ENCODE data around the gene GFOD1.

The GFOD1 gene

GRCh38 chr6:13425943-13426931 lies 61.2 kb downstream of the GFOD1 start:
- no peak overlapping the region for H3K4me2 ChIP-seq (ENCODE audit: insufficient read depth, low read length, poor library complexity, severe bottlenecking)
- H3K4me3 ChIP-seq (ENCODE audit: low read length in 2 of 2): no peak overlapping the region
- H3K9ac ChIP-seq (ENCODE audit: low read depth, low read length, poor library complexity): peak overlapping the region; percentile 26
- no peaks in the 10 kb centered on the region for H3K9me3 ChIP-seq (replicated peaks in 1 of 2; ENCODE audit: control insufficient read depth in 2 of 2, insufficient read depth in 1 of 2, low read depth in 1 of 2, low read length in 2 of 2)
- no peaks in the 10 kb centered on the region for H3K36me3 ChIP-seq (replicated peaks in 1 of 2; ENCODE audit: control insufficient read depth in 2 of 2, insufficient read depth in 2 of 2, low read length in 2 of 2)
- H2BK120ac ChIP-seq (ENCODE audit: low read depth, low read length): no peak overlapping the region
- no peak overlapping the region for H2AFZ ChIP-seq (ENCODE audit: low read length)
- WGBS, 2 donors (ENCODE audit: extremely low coverage in 2 of 2, insufficient read length in 2 of 2, insufficient replicate concordance in 1 of 2): no CpG with 5 or more reads among the region's 22 CpGs
- DNase-seq (ENCODE audit: low spot score): no peak
- peak overlapping the region; percentile 52 for H2BK12ac ChIP-seq (ENCODE audit: low read length)
- no peak overlapping the region for H2BK5ac ChIP-seq (ENCODE audit: low read length)
- no peak overlapping the region for H3K23ac ChIP-seq (ENCODE audit: low read depth, low read length, poor library complexity)
- H2BK15ac ChIP-seq (ENCODE audit: low read length): peak overlapping the region; percentile 39
- H4K91ac ChIP-seq (ENCODE audit: low read depth, low read length, poor library complexity): no peak overlapping the region
- H3K18ac ChIP-seq (ENCODE audit: low read length): peak overlapping the region; percentile 73
- H3K79me1 ChIP-seq (ENCODE audit: low read depth, low read length): no peaks in the 10 kb centered on the region
- no peak overlapping the region for H3K4ac ChIP-seq (ENCODE audit: low read length)
- no peak overlapping the region for H3K27ac ChIP-seq (replicated peaks; ENCODE audit: low read length)
- H3K14ac ChIP-seq (ENCODE audit: low read length): no peak overlapping the region
- H3K27me3 ChIP-seq (ENCODE audit: control insufficient read depth in 3 of 3, insufficient read depth in 3 of 3, low read depth in 1 of 3, low read length in 3 of 3): no peaks in the 10 kb centered on the region
- H3K4me1 ChIP-seq (ENCODE audit: control insufficient read depth in 2 of 2, insufficient read depth in 1 of 2, low read depth in 1 of 2, low read length in 2 of 2): peaks cover 31 to 32% of the 10 kb centered on the region in 2 donors
- H2AK5ac ChIP-seq (ENCODE audit: low read depth, low read length): peak overlapping the region; percentile 38
- no peak overlapping the region for H4K8ac ChIP-seq (ENCODE audit: low read depth, low read length)

- peaks cover 32 to 33% of the 10 kb centered on the region in 2 donors for H3K4me1 ChIP-seq (ENCODE audit: control insufficient read depth in 2 of 2, insufficient read depth in 1 of 2, low read depth in 1 of 2, low read length in 2 of 2)
- DNase-seq (ENCODE audit: low spot score): no peak
- H3K23ac ChIP-seq (ENCODE audit: low read depth, low read length, poor library complexity): no peak overlapping the region
- no peak overlapping the region for H2BK12ac ChIP-seq (ENCODE audit: low read length)
- no peak overlapping the region for H3K14ac ChIP-seq (ENCODE audit: low read length)
- H3K27ac ChIP-seq (replicated peaks; ENCODE audit: low read length): no peak overlapping the region
- H3K4ac ChIP-seq (ENCODE audit: low read length): no peak overlapping the region
- no peak overlapping the region for H4K8ac ChIP-seq (ENCODE audit: low read depth, low read length)
- no peak overlapping the region for H2AFZ ChIP-seq (ENCODE audit: low read length)
- H3K4me2 ChIP-seq (ENCODE audit: insufficient read depth, low read length, poor library complexity, severe bottlenecking): no peak overlapping the region
- H3K9ac ChIP-seq (ENCODE audit: low read depth, low read length, poor library complexity): no peak overlapping the region
- no peak overlapping the region for H2BK5ac ChIP-seq (ENCODE audit: low read length)
- no peaks in the 10 kb centered on the region for H3K36me3 ChIP-seq (replicated peaks in 1 of 2; ENCODE audit: control insufficient read depth in 2 of 2, insufficient read depth in 2 of 2, low read length in 2 of 2)
- no peak overlapping the region for H3K18ac ChIP-seq (ENCODE audit: low read length)
- no CpG with 5 or more reads among the region's 3 CpGs for WGBS, 2 donors (ENCODE audit: extremely low coverage in 2 of 2, insufficient read length in 2 of 2, insufficient replicate concordance in 1 of 2)
- no peak overlapping the region for H3K4me3 ChIP-seq (ENCODE audit: low read length in 2 of 2)
- no peak overlapping the region for H2BK15ac ChIP-seq (ENCODE audit: low read length)
- H2BK120ac ChIP-seq (ENCODE audit: low read depth, low read length): no peak overlapping the region
- no peaks in the 10 kb centered on the region for H3K79me1 ChIP-seq (ENCODE audit: low read depth, low read length)
- no peaks in the 10 kb centered on the region for H3K27me3 ChIP-seq (ENCODE audit: control insufficient read depth in 3 of 3, insufficient read depth in 3 of 3, low read depth in 1 of 3, low read length in 3 of 3)
- no peak overlapping the region for H2AK5ac ChIP-seq (ENCODE audit: low read depth, low read length)
- no peaks in the 10 kb centered on the region for H3K9me3 ChIP-seq (replicated peaks in 1 of 2; ENCODE audit: control insufficient read depth in 2 of 2, insufficient read depth in 1 of 2, low read depth in 1 of 2, low read length in 2 of 2)
- H4K91ac ChIP-seq (ENCODE audit: low read depth, low read length, poor library complexity): no peak overlapping the region
Measured at GRCh38 chr6:13425270-13425873, 62.0 kb downstream of the GFOD1 start.

- no peak for DNase-seq (ENCODE audit: low spot score)
- Histone ChIP-seq H4K8ac (ENCODE audit: low read depth, low read length) (no peak overlapping the region), H3K79me1 (ENCODE audit: low read depth, low read length) (no peaks in the 10 kb centered on the region), H3K27ac (replicated peaks; ENCODE audit: low read length) (peak overlapping the region; percentile 67), H3K9ac (ENCODE audit: low read depth, low read length, poor library complexity) (no peak overlapping the region), H4K91ac (ENCODE audit: low read depth, low read length, poor library complexity) (peak overlapping the region; percentile 66), H3K4me2 (ENCODE audit: insufficient read depth, low read length, poor library complexity, severe bottlenecking) (no peak overlapping the region), H3K14ac (ENCODE audit: low read length) (no peak overlapping the region), H3K27me3 (ENCODE audit: control insufficient read depth in 3 of 3, insufficient read depth in 3 of 3, low read depth in 1 of 3, low read length in 3 of 3) (no peaks in the 10 kb centered on the region), H2AFZ (ENCODE audit: low read length) (peak overlapping the region; percentile 88), H2BK5ac (ENCODE audit: low read length) (no peak overlapping the region), H3K4me1 (ENCODE audit: control insufficient read depth in 2 of 2, insufficient read depth in 1 of 2, low read depth in 1 of 2, low read length in 2 of 2) (peaks cover 24 to 25% of the 10 kb centered on the region in 2 donors), H2BK120ac (ENCODE audit: low read depth, low read length) (no peak overlapping the region), H2AK5ac (ENCODE audit: low read depth, low read length) (peak overlapping the region; percentile 48), H3K23ac (ENCODE audit: low read depth, low read length, poor library complexity) (no peak overlapping the region), H2BK12ac (ENCODE audit: low read length) (peak overlapping the region; percentile 78), H3K9me3 (replicated peaks in 1 of 2; ENCODE audit: control insufficient read depth in 2 of 2, insufficient read depth in 1 of 2, low read depth in 1 of 2, low read length in 2 of 2) (no peaks in the 10 kb centered on the region), H2BK15ac (ENCODE audit: low read length) (peak overlapping the region; percentile 84), H3K4ac (ENCODE audit: low read length) (no peak overlapping the region), H3K4me3 (ENCODE audit: low read length in 2 of 2) (no peak overlapping the region), H3K36me3 (replicated peaks in 1 of 2; ENCODE audit: control insufficient read depth in 2 of 2, insufficient read depth in 2 of 2, low read length in 2 of 2) (no peaks in the 10 kb centered on the region), H3K18ac (ENCODE audit: low read length) (peak overlapping the region; percentile 76)
- WGBS, 2 donors (ENCODE audit: extremely low coverage in 2 of 2, insufficient read length in 2 of 2, insufficient replicate concordance in 1 of 2): no CpG with 5 or more reads among the region's 6 CpGs
Measured at GRCh38 chr6:13423252-13423651, 64.1 kb downstream of the GFOD1 start.

GRCh38 chr6:13422681-13423221 lies 64.6 kb downstream of the GFOD1 start:
- H2AK5ac ChIP-seq (ENCODE audit: low read depth, low read length): no peak overlapping the region
- no peaks in the 10 kb centered on the region for H3K9me3 ChIP-seq (replicated peaks in 1 of 2; ENCODE audit: control insufficient read depth in 2 of 2, insufficient read depth in 1 of 2, low read depth in 1 of 2, low read length in 2 of 2)
- H2AFZ ChIP-seq (ENCODE audit: low read length): peak overlapping the region; percentile 88
- no peaks in the 10 kb centered on the region for H3K36me3 ChIP-seq (replicated peaks in 1 of 2; ENCODE audit: control insufficient read depth in 2 of 2, insufficient read depth in 2 of 2, low read length in 2 of 2)
- no peak overlapping the region for H2BK15ac ChIP-seq (ENCODE audit: low read length)
- H3K18ac ChIP-seq (ENCODE audit: low read length): no peak overlapping the region
- no peak overlapping the region for H3K23ac ChIP-seq (ENCODE audit: low read depth, low read length, poor library complexity)
- H4K91ac ChIP-seq (ENCODE audit: low read depth, low read length, poor library complexity): no peak overlapping the region
- H3K4me1 ChIP-seq (ENCODE audit: control insufficient read depth in 2 of 2, insufficient read depth in 1 of 2, low read depth in 1 of 2, low read length in 2 of 2): peaks cover 19 to 21% of the 10 kb centered on the region in 2 donors
- no peaks in the 10 kb centered on the region for H3K27me3 ChIP-seq (ENCODE audit: control insufficient read depth in 3 of 3, insufficient read depth in 3 of 3, low read depth in 1 of 3, low read length in 3 of 3)
- H3K79me1 ChIP-seq (ENCODE audit: low read depth, low read length): no peaks in the 10 kb centered on the region
- H2BK12ac ChIP-seq (ENCODE audit: low read length): no peak overlapping the region
- no peak overlapping the region for H2BK5ac ChIP-seq (ENCODE audit: low read length)
- H3K4ac ChIP-seq (ENCODE audit: low read length): no peak overlapping the region
- no CpG with 5 or more reads among the region's 5 CpGs for WGBS, 2 donors (ENCODE audit: extremely low coverage in 2 of 2, insufficient read length in 2 of 2, insufficient replicate concordance in 1 of 2)
- DNase-seq (ENCODE audit: low spot score): peak; percentile 56
- H3K4me2 ChIP-seq (ENCODE audit: insufficient read depth, low read length, poor library complexity, severe bottlenecking): peak overlapping the region; percentile 22
- H2BK120ac ChIP-seq (ENCODE audit: low read depth, low read length): no peak overlapping the region
- no peak overlapping the region for H4K8ac ChIP-seq (ENCODE audit: low read depth, low read length)
- peak overlapping the region; percentile 92 for H3K27ac ChIP-seq (replicated peaks; ENCODE audit: low read length)
- H3K9ac ChIP-seq (ENCODE audit: low read depth, low read length, poor library complexity): no peak overlapping the region
- H3K14ac ChIP-seq (ENCODE audit: low read length): no peak overlapping the region
- peak overlapping the region in 1 of 2 donors; percentile 13 for H3K4me3 ChIP-seq (ENCODE audit: low read length in 2 of 2)

Measured in neuronal stem cell (in vitro differentiated cells).